ENCODE measurements around the gene MICB.
"Not testable (repeated sequence)": the region's sequence is repeated elsewhere in the genome, so short reads cannot be mapped to it uniquely, and the experiment has no call there.

Gene MICB

GRCh38 chr6:31493875-31494694, 3.9 kb upstream of the MICB start:
- TF ChIP-seq TAF1 (IDR thresholded peaks at IDR 0.05; ENCODE audit: borderline replicate concordance, low read depth, low read length) (no peak), POLR2AphosphoS5 (IDR thresholded peaks at IDR 0.05; ENCODE audit: low read depth, low read length) (no peak), POLR2A (IDR thresholded peaks at IDR 0.05; ENCODE audit: low read depth, low read length) (no peak)
- FAIRE-seq (peak; percentile 63), DNase-seq (ENCODE audit: insufficient read length) (no peak)

- TF ChIP-seq TAF1 (IDR thresholded peaks at IDR 0.05; ENCODE audit: borderline replicate concordance, low read depth, low read length) (no peak), POLR2AphosphoS5 (IDR thresholded peaks at IDR 0.05; ENCODE audit: low read depth, low read length) (no peak), POLR2A (IDR thresholded peaks at IDR 0.05; ENCODE audit: low read depth, low read length) (no peak)
- DNase-seq (ENCODE audit: insufficient read length) = no peak
- no peak for FAIRE-seq
These were observed 2.4 kb upstream of the MICB start for GRCh38 chr6:31495580-31495979.

- DNase-seq (ENCODE audit: insufficient read length); FAIRE-seq: not testable (repeated sequence)
These were observed 1.1 kb upstream of the MICB start for GRCh38 chr6:31496826-31497225.

GRCh38 chr6:31498748-31499147, 803 bp downstream of the MICB start:
- FAIRE-seq = no peak
- TF ChIP-seq POLR2AphosphoS5 (IDR thresholded peaks at IDR 0.05; ENCODE audit: low read depth, low read length) (no peak), TAF1 (IDR thresholded peaks at IDR 0.05; ENCODE audit: borderline replicate concordance, low read depth, low read length) (no peak), POLR2A (IDR thresholded peaks at IDR 0.05; ENCODE audit: low read depth, low read length) (no peak)
- no peak for DNase-seq (ENCODE audit: insufficient read length)

GRCh38 chr6:31499648-31500047, 1.7 kb downstream of the MICB start:
- FAIRE-seq = peak; percentile 42
- DNase-seq (ENCODE audit: insufficient read length) = not testable (repeated sequence)

- DNase-seq (ENCODE audit: insufficient read length) (no peak), FAIRE-seq (no peak)
- TF ChIP-seq POLR2AphosphoS5 (IDR thresholded peaks at IDR 0.05; ENCODE audit: low read depth, low read length) (no peak), POLR2A (IDR thresholded peaks at IDR 0.05; ENCODE audit: low read depth, low read length) (no peak), TAF1 (IDR thresholded peaks at IDR 0.05; ENCODE audit: borderline replicate concordance, low read depth, low read length) (no peak)
These were observed 4.6 kb downstream of the MICB start for GRCh38 chr6:31502586-31502985.

GRCh38 chr6:31509036-31509435, 11.1 kb downstream of the MICB start:
- DNase-seq (ENCODE audit: insufficient read length); FAIRE-seq: not testable (repeated sequence)

GRCh38 chr6:31510007-31510406, 12.1 kb downstream of the MICB start:
- TF ChIP-seq TAF1 (IDR thresholded peaks at IDR 0.05; ENCODE audit: borderline replicate concordance, low read depth, low read length) (no peak), POLR2AphosphoS5 (IDR thresholded peaks at IDR 0.05; ENCODE audit: low read depth, low read length) (no peak), POLR2A (IDR thresholded peaks at IDR 0.05; ENCODE audit: low read depth, low read length) (no peak)
- FAIRE-seq (no peak), DNase-seq (ENCODE audit: insufficient read length) (no peak)

- no peak for FAIRE-seq
- no peak for DNase-seq (ENCODE audit: insufficient read length)
These were observed 15.7 kb downstream of the MICB start for GRCh38 chr6:31513456-31514165.

GRCh38 chr6:31521835-31522234, 23.9 kb downstream of the MICB start:
- no peak for TF ChIP-seq POLR2A (IDR thresholded peaks at IDR 0.05; ENCODE audit: low read depth, low read length)
- no peak for TF ChIP-seq POLR2AphosphoS5 (IDR thresholded peaks at IDR 0.05; ENCODE audit: low read depth, low read length)
- no peak for TF ChIP-seq TAF1 (IDR thresholded peaks at IDR 0.05; ENCODE audit: borderline replicate concordance, low read depth, low read length)
- FAIRE-seq = no peak
- DNase-seq (ENCODE audit: insufficient read length) = no peak

More at GRCh38 chr6:31513456-31514165, 15.7 kb downstream of the MICB start:
- TF ChIP-seq TAF1 (IDR thresholded peaks at IDR 0.05; ENCODE audit: borderline replicate concordance, low read depth, low read length) = no peak
- TF ChIP-seq POLR2A (IDR thresholded peaks at IDR 0.05; ENCODE audit: low read depth, low read length) = no peak
- no peak for TF ChIP-seq POLR2AphosphoS5 (IDR thresholded peaks at IDR 0.05; ENCODE audit: low read depth, low read length)

- no peak for DNase-seq (ENCODE audit: insufficient read length)
- FAIRE-seq = no peak
These were observed 27.6 kb downstream of the MICB start for GRCh38 chr6:31525553-31525931.

GRCh38 chr6:31525932-31526591, 28.1 kb downstream of the MICB start:
- FAIRE-seq = no peak
- DNase-seq (ENCODE audit: insufficient read length) = no peak

More at GRCh38 chr6:31525553-31525931, 27.6 kb downstream of the MICB start:
- TF ChIP-seq POLR2AphosphoS5 (IDR thresholded peaks at IDR 0.05; ENCODE audit: low read depth, low read length) (no peak), POLR2A (IDR thresholded peaks at IDR 0.05; ENCODE audit: low read depth, low read length) (no peak), TAF1 (IDR thresholded peaks at IDR 0.05; ENCODE audit: borderline replicate concordance, low read depth, low read length) (no peak)

More at GRCh38 chr6:31525932-31526591, 28.1 kb downstream of the MICB start:
- TF ChIP-seq POLR2AphosphoS5 (IDR thresholded peaks at IDR 0.05; ENCODE audit: low read depth, low read length) (no peak), POLR2A (IDR thresholded peaks at IDR 0.05; ENCODE audit: low read depth, low read length) (no peak), TAF1 (IDR thresholded peaks at IDR 0.05; ENCODE audit: borderline replicate concordance, low read depth, low read length) (no peak)

All from GM12892 (cell line).